ENCODE measurements around the gene CROCC. TPM values are rescaled to one million over a fixed set of nuclear protein-coding genes. Genes with fewer than 3 reads are reported as not detected.
"Not testable (repeated sequence)": the region's sequence is repeated elsewhere in the genome, so short reads cannot be mapped to it uniquely, and the experiment has no call there.

Gene CROCC
- total RNA-seq, 4 donors from 2014 or later: 8.0 to 34.5 (median 30.0) TPM

GRCh38 chr1:16944038-16944437, 22.3 kb downstream of the CROCC start:
- TF ChIP-seq POLR2AphosphoS5 (IDR thresholded peaks at IDR 0.05) (no peak), EP300 (IDR thresholded peaks at IDR 0.05) (no peak), POLR2A (IDR thresholded peaks at IDR 0.05) (no peak)
- Histone ChIP-seq H3K36me3 (peaks cover 0 to 99% of the 10 kb centered on the region in 2 donors), H3K9me3 (no peaks in the 10 kb centered on the region), H3K27me3 (no peaks in the 10 kb centered on the region), H3K4me1 (no peaks in the 10 kb centered on the region), H3K4me3 (no peak overlapping the region), H3K27ac (no peak overlapping the region)
- 94 to 100% methylated on average over 7 to 17 of the region's 19 CpGs for WGBS, 2 donors (ENCODE audit: low coverage in 1 of 2)
- no peak for ATAC-seq

GRCh38 chr1:16945512-16945911, 23.8 kb downstream of the CROCC start:
- not testable (repeated sequence) for H3K27me3 ChIP-seq, H3K9me3 ChIP-seq, H3K27ac ChIP-seq, H3K4me1 ChIP-seq, H3K4me3 ChIP-seq
- 80% methylated on average over 1 of the region's 9 CpGs; no CpG with 5 or more reads in 1 of the 2 donors for WGBS, 2 donors (ENCODE audit: low coverage in 1 of 2)
- H3K36me3 ChIP-seq: peaks cover 0 to 86% of the 10 kb centered on the region in 2 donors
- ATAC-seq: peak; percentile 40

- H3K27me3 ChIP-seq, H3K4me1 ChIP-seq, H3K4me3 ChIP-seq, H3K27ac ChIP-seq, H3K9me3 ChIP-seq: not testable (repeated sequence)
- peak; percentile 6 for ATAC-seq
- H3K36me3 ChIP-seq: peaks cover 0 to 86% of the 10 kb centered on the region in 2 donors
- 84 to 100% methylated on average over 1 to 4 of the region's 13 CpGs for WGBS, 2 donors (ENCODE audit: low coverage in 1 of 2)
These were observed 24.5 kb downstream of the CROCC start for GRCh38 chr1:16946185-16946584.

DNA sequence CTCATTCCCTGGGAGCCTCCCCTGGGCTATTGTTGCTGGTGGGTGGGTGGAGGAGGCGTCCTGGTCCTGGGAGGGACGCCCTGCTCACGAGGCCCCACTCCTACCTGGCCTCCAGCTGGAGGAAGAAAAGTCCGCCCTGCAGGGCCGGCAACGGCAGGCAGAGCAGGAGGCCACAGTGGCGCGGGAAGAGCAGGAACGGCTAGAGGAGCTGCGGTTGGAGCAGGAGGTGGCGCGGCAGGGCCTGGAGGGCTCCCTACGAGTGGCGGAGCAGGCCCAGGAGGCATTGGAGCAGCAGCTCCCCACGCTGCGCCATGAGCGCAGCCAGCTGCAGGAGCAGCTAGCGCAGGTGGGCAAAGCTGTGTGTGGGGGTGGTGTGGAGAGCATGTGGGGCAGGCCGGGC, 24.9 kb downstream of the CROCC start:
- no peak overlapping the region for H3K4me3 ChIP-seq
- H3K9me3 ChIP-seq: no peaks in the 10 kb centered on the region
- TF ChIP-seq POLR2AphosphoS5 (IDR thresholded peaks at IDR 0.05): no peak
- TF ChIP-seq EP300 (IDR thresholded peaks at IDR 0.05): no peak
- TF ChIP-seq, protein P1, sequence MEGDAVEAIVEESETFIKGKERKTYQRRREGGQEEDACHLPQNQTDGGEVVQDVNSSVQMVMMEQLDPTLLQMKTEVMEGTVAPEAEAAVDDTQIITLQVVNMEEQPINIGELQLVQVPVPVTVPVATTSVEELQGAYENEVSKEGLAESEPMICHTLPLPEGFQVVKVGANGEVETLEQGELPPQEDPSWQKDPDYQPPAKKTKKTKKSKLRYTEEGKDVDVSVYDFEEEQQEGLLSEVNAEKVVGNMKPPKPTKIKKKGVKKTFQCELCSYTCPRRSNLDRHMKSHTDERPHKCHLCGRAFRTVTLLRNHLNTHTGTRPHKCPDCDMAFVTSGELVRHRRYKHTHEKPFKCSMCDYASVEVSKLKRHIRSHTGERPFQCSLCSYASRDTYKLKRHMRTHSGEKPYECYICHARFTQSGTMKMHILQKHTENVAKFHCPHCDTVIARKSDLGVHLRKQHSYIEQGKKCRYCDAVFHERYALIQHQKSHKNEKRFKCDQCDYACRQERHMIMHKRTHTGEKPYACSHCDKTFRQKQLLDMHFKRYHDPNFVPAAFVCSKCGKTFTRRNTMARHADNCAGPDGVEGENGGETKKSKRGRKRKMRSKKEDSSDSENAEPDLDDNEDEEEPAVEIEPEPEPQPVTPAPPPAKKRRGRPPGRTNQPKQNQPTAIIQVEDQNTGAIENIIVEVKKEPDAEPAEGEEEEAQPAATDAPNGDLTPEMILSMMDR (IDR thresholded peaks at IDR 0.05): no peak
- TF ChIP-seq POLR2A (IDR thresholded peaks at IDR 0.05): no peak
- H3K36me3 ChIP-seq: peaks cover 0 to 83% of the 10 kb centered on the region in 2 donors
- peaks cover 0 to 3% (median 0%) of the 10 kb centered on the region in 3 donors for H3K4me1 ChIP-seq
- H3K27ac ChIP-seq: no peak overlapping the region
- ATAC-seq: peak; percentile 11
- no peaks in the 10 kb centered on the region for H3K27me3 ChIP-seq
- WGBS, 2 donors (ENCODE audit: low coverage in 1 of 2): 40 to 80% methylated on average over 1 to 7 of the region's 19 CpGs

DNA sequence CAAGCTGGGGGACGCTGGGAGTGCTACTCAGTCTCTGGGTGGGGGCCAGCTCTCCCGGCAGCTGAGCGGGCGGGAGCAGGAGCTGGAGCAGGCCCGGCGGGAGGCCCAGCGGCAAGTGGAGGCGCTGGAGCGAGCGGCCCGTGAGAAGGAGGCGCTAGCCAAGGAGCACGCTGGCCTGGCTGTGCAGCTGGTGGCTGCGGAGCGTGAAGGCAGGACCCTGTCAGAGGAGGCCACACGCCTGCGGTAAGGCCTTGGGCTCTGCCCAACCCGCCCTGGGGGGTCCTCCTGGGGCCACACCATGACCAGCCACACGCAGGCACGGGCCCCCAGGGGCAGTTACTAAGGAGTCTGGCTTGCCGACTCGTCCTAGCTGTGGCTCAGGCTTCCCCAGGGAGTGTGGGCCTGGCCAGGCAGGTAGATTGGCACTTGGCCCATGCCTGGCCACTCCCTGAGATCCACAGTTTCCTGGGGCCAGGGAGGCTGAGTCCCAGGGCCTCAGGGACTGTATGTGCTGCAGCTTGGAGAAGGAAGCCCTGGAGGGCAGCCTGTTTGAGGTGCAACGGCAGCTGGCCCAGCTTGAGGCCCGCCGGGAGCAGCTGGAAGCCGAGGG, 26.7 kb downstream of the CROCC start:
- H3K27ac ChIP-seq, H3K4me1 ChIP-seq, ATAC-seq, H3K27me3 ChIP-seq, H3K9me3 ChIP-seq, H3K4me3 ChIP-seq: not testable (repeated sequence)
- peaks cover 0 to 69% of the 10 kb centered on the region in 2 donors for H3K36me3 ChIP-seq
- 73 to 86% methylated on average over 3 to 12 of the region's 26 CpGs for WGBS, 2 donors (ENCODE audit: low coverage in 1 of 2)

DNA sequence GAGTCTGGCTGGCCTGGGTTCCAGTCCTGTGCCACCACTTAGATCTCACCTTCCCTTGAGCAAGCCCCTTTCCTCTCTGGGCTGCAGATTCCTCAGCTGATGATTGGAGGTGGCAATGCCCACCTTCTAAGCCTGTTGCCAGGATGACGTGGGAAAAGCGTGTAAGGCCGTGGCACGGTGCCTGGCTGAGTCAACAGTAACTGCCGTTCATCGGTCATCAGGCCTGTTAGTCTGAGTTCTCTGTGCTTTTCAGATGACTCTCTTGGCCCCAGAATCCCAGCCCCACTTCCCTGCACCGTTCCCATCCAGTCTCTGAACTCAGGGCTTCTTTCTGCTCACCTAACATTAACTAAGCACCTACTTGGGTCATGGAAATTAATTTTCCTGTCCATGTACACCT, 27.3 kb downstream of the CROCC start:
- 20% methylated on average over 5 of the region's 7 CpGs; no CpG with 5 or more reads in 1 of the 2 donors for WGBS, 2 donors (ENCODE audit: low coverage in 1 of 2)
- not testable (repeated sequence) for H3K4me3 ChIP-seq, H3K9me3 ChIP-seq, ATAC-seq, H3K4me1 ChIP-seq, H3K27me3 ChIP-seq, H3K27ac ChIP-seq
- H3K36me3 ChIP-seq: peaks cover 0 to 62% of the 10 kb centered on the region in 2 donors

- H3K4me3 ChIP-seq, H3K9me3 ChIP-seq, H3K4me1 ChIP-seq, H3K27ac ChIP-seq, ATAC-seq, H3K27me3 ChIP-seq: not testable (repeated sequence)
- H3K36me3 ChIP-seq: peaks cover 0 to 62% of the 10 kb centered on the region in 2 donors
- WGBS, 2 donors (ENCODE audit: low coverage in 1 of 2): 95% methylated on average over 3 of the region's 4 CpGs; no CpG with 5 or more reads in 1 of the 2 donors
These were observed 30.6 kb downstream of the CROCC start for GRCh38 chr1:16952376-16952775.

DNA sequence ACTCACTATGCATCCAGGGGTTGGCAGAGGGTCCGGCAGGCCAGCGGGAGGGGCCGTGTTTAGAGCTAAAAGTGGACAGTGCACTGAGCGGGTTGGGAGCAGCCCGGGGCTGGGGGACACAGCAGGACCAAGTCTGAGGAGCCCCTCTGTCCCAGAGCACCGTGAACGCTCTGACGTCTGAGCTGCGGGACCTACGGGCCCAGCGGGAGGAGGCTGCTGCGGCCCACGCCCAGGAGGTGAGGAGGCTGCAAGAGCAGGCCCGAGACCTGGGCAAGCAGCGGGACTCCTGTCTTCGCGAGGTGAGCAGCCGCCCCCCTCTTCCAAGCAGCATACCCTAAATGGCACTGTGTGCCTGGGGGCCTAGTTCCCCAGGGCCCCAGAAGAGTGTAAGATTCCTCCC, 32.8 kb downstream of the CROCC start:
- no peaks in the 10 kb centered on the region for H3K9me3 ChIP-seq
- no peak for ATAC-seq
- no peaks in the 10 kb centered on the region for H3K27me3 ChIP-seq
- no peak overlapping the region for H3K27ac ChIP-seq
- 80% methylated on average over 2 of the region's 18 CpGs; no CpG with 5 or more reads in 1 of the 2 donors for WGBS, 2 donors (ENCODE audit: low coverage in 1 of 2)
- peaks cover 0 to 65% of the 10 kb centered on the region in 2 donors for H3K36me3 ChIP-seq
- TF ChIP-seq POLR2A (IDR thresholded peaks at IDR 0.05): no peak
- no peak for TF ChIP-seq POLR2AphosphoS5 (IDR thresholded peaks at IDR 0.05)
- TF ChIP-seq, protein P1 (IDR thresholded peaks at IDR 0.05): no peak
- TF ChIP-seq EP300 (IDR thresholded peaks at IDR 0.05): no peak
- no peak overlapping the region for H3K4me3 ChIP-seq
- peaks cover 0 to 9% (median 0%) of the 10 kb centered on the region in 3 donors for H3K4me1 ChIP-seq

Measured in gastroesophageal sphincter (tissue), 4 donors.